HepG2 (cell line): ENCODE results near the gene SESN2. TPM values are rescaled to one million over a fixed set of nuclear protein-coding genes. Genes with fewer than 3 reads are reported as not detected.
A peak's percentile ranks its signal among the peaks of the same experiment; 100 is the strongest.

ENCODE experiments used
- ATAC-seq: fragments of 200-7000 bp; cut with Tn5 transposase; 3 replicates; pipeline ENCODE4 v1.9.1; 2020; ENCODE audit warnings: mild to moderate bottlenecking, moderate library complexity
- BruUV-seq: library from RNA; stranded (reverse); fragments of 400-500 nt; replicated peaks from 2 replicates; lab custom pipeline; 2021; lab: Mats Ljungman, UMichigan
- CTCF ChIA-PET: fragments of 300-600 bp; formaldehyde crosslinking; extraction: SDS; loops from one replicate; lab custom pipeline; 2021; ENCODE audit warnings: low total read pairs, inconsistent platforms, low intra/inter-chr PET ratio; lab: Yijun Ruan, JAX
- POLR2A ChIA-PET: fragments of 350-600 bp; sonication (Branson Sonifier 250); formaldehyde crosslinking; loops from one replicate; lab custom pipeline; 2020; ENCODE audit warnings: antibody characterized with exemption, inconsistent platforms; lab: Yijun Ruan, JAX
- DNase-seq: peaks from one replicate; pipeline ENCODE4 v3.0.0-alpha.2; 2015; ENCODE audit warnings: low spot score
- FAIRE-seq: peaks from 3 replicates; lab custom pipeline; 2011; peaks lifted over from hg19 to GRCh38; lab: Jason Lieb, UNC
- H2AFZ ChIP-seq: one replicate; pipeline ENCODE4 v1.6.1; 2011; ENCODE audit warnings: low read length, inconsistent platforms
- H3K27ac ChIP-seq: fragments of 300-600 bp; 3 replicates; pipeline ENCODE4 v1.8.0; 2011; ENCODE audit warnings: mixed run types, mild to moderate bottlenecking, mixed read lengths, low read length, inconsistent platforms; ENCODE audit not compliant: insufficient read depth; ENCODE audit errors: extremely low read length
- H3K27me3 ChIP-seq, 2 experiments: fragments of 200-600 bp in 1 of 2; 2 replicates in 1 of 2; 3 replicates in 1 of 2; pipeline versions ENCODE4 v1.6.0 to v1.8.0; 2011; ENCODE audit warnings: low read length in 2 of 2, mild to moderate bottlenecking in 2 of 2, moderate library complexity in 2 of 2, inconsistent platforms in 1 of 2; ENCODE audit not compliant: insufficient read depth in 2 of 2, control insufficient read depth in 1 of 2
- H3K36me3 ChIP-seq, 2 experiments: fragments of 200-600 bp in 1 of 2; replicated peaks in 1 of 2; 2 replicates in 1 of 2; 3 replicates in 1 of 2; pipeline versions ENCODE4 v1.5.1 to v1.8.0; 2011; ENCODE audit warnings: low read length in 2 of 2, inconsistent platforms in 1 of 2; ENCODE audit not compliant: insufficient read depth in 2 of 2, control insufficient read depth in 1 of 2
- H3K4me1 ChIP-seq: 2 replicates; pipeline ENCODE4 v1.5.1; 2012; ENCODE audit warnings: low read length, inconsistent platforms; ENCODE audit not compliant: insufficient read depth
- H3K4me2 ChIP-seq: 2 replicates; pipeline ENCODE4 v1.6.0; 2011; ENCODE audit warnings: low read depth, low read length, inconsistent platforms
- H3K4me3 ChIP-seq, 3 experiments: fragments of 200-600 bp in 1 of 3; sonication (generic), shearing (Covaris generic) in 1 of 3; replicated peaks in 1 of 3; 2 replicates each; pipeline ENCODE4 v1.5.1; 2011 to 2016; ENCODE audit warnings: low read length in 3 of 3, inconsistent platforms in 2 of 3, low read depth in 2 of 3, mild to moderate bottlenecking in 2 of 3, control low read depth in 1 of 3, mixed read lengths in 1 of 3; ENCODE audit not compliant: insufficient read depth in 1 of 3
- H3K79me2 ChIP-seq: one replicate; pipeline ENCODE4 v1.6.1; 2011; ENCODE audit warnings: low read length, inconsistent platforms; ENCODE audit not compliant: insufficient read depth
- H3K9ac ChIP-seq: 2 replicates; pipeline ENCODE4 v1.6.0; 2011; ENCODE audit warnings: mild to moderate bottlenecking, low read depth, low read length, inconsistent platforms; ENCODE audit not compliant: insufficient read depth
- H3K9me3 ChIP-seq: 2 replicates; pipeline ENCODE4 v1.5.1; 2012; ENCODE audit warnings: mild to moderate bottlenecking, low read length
- H4K20me1 ChIP-seq: 2 replicates; pipeline ENCODE4 v1.6.0; 2011; ENCODE audit warnings: inconsistent platforms, mild to moderate bottlenecking, low read length, moderate library complexity; ENCODE audit not compliant: insufficient read depth
- KDM5B ChIP-seq: sonication (generic); formaldehyde crosslinking; IDR thresholded peaks from 2 replicates; pipeline ENCODE4 v1.4.0; 2020; ENCODE audit warnings: missing genetic modification reagents, mild to moderate bottlenecking, borderline replicate concordance
- NR2F6 ChIP-seq, 2 experiments: IDR thresholded peaks; 2 replicates each; pipeline ENCODE4 v1.6.1; 2016; ENCODE audit warnings: antibody characterized with exemption in 1 of 2, mild to moderate bottlenecking in 1 of 2
- SRSF9 ChIP-seq: fragments of 200-400 bp; formaldehyde crosslinking; IDR thresholded peaks from 2 replicates; pipeline ENCODE4 v1.6.1; 2018; ENCODE audit warnings: borderline replicate concordance, mild to moderate bottlenecking, low read depth, low read length; ENCODE audit not compliant: insufficient read depth, poor library complexity, severe bottlenecking
- ZNF484 ChIP-seq: sonication (generic); formaldehyde crosslinking; IDR thresholded peaks from 2 replicates; pipeline ENCODE4 v1.5.1; 2020; ENCODE audit warnings: mild to moderate bottlenecking, low read depth, missing genetic modification reagents, borderline replicate concordance
- WGBS: methylation state at CpG from one replicate; pipeline ENCODE4 v1.1.6; 2017; ENCODE audit warnings: low lambda C conversion rate; 5-methylcytosine and 5-hydroxymethylcytosine counted together
- in situ Hi-C: cut with HindIII; loops from 2 replicates; pipeline ENCODE4 v1.10.0; 2017; ENCODE audit warnings: low pct_unique_long_range_greater_than_20kb; ENCODE audit not compliant: extremely low pct_ligation_motif_present
- intact Hi-C: fragments of 100-400 bp; cut with micrococcal nuclease; formaldehyde crosslinking; loops from one replicate; pipeline ENCODE4 v1.10.0; 2022; ENCODE audit not compliant: unreplicated experiment
- polyA plus RNA-seq, 8 experiments: library from polyadenylated mRNA; depleted of rRNA in 3 of 8; stranded (reverse) in 7 of 8; unstranded in 1 of 8; fragments of >200 nt; fragmentation: Illumina TruSeq in 4 of 8; extraction: Trizol in 4 of 8; gene quantifications; 2 replicates each; pipeline versions ENCODE4 v1.2.1 to v1.2.3, GENCODE V29; 2011 to 2016; ENCODE audit warnings: low read depth in 4 of 8, missing spikeins in 1 of 8, mixed read lengths in 1 of 8; ENCODE audit not compliant: insufficient read depth in 1 of 8
- total RNA-seq, 5 experiments: library from RNA; depleted of rRNA; stranded (reverse); fragments of >200 nt; fragmentation: Illumina TruSeq; extraction: Trizol; gene quantifications; 2 replicates each; pipeline ENCODE4 v1.2.3, GENCODE V29; 2016; ENCODE audit warnings: low read depth in 1 of 5
- TF ChIP-seq, protein P1 (sequence below): sonication (generic); formaldehyde crosslinking; IDR thresholded peaks from 2 replicates; pipeline ENCODE4 v1.5.1; 2020; ENCODE audit warnings: missing genetic modification reagents, mild to moderate bottlenecking, borderline replicate concordance
- TF ChIP-seq, protein P2 (sequence below): sonication (generic); formaldehyde crosslinking; IDR thresholded peaks from 2 replicates; pipeline ENCODE4 v1.5.1; 2020; ENCODE audit warnings: missing genetic modification reagents, mild to moderate bottlenecking, borderline replicate concordance
- TF ChIP-seq, protein P3 (sequence below): sonication (generic); formaldehyde crosslinking; IDR thresholded peaks from 2 replicates; pipeline ENCODE4 v1.4.0; 2020; ENCODE audit warnings: mild to moderate bottlenecking, missing genetic modification reagents, borderline replicate concordance
- TF ChIP-seq, protein P4 (sequence below): fragments of 450-650 bp; IDR thresholded peaks from 2 replicates; pipeline ENCODE4 v1.6.1; 2017; ENCODE audit warnings: mild to moderate bottlenecking

SESN2 gene
- total and polyA plus RNA-seq, 2 of the 13 experiments (the other 11 are each of a cell fraction or from before 2014, with no cell fraction given), result 13.2 to 19.1 TPM

DNA sequence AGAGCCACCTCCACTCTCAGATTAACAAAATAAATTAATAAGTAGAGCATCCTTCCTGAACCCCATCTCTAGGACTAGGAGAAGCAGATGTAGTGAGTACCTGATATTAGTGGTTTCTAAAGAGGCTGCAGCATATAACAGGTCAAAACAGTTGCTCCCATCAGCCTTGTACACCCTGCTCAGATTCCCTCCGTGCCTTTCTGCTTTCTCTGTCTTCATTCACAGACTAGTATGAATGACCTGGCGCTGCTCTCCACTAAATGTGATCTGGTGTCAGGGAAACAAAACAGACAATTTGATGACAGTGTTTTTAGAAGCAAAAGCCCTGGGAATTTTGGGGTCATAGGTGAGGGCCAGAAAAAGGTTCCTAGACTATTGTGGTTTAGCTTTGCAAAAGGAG is 8.3 kb downstream of the SESN2 start:
- H3K9me3 ChIP-seq, result no peaks in the 10 kb centered on the region
- TF ChIP-seq, protein P1, sequence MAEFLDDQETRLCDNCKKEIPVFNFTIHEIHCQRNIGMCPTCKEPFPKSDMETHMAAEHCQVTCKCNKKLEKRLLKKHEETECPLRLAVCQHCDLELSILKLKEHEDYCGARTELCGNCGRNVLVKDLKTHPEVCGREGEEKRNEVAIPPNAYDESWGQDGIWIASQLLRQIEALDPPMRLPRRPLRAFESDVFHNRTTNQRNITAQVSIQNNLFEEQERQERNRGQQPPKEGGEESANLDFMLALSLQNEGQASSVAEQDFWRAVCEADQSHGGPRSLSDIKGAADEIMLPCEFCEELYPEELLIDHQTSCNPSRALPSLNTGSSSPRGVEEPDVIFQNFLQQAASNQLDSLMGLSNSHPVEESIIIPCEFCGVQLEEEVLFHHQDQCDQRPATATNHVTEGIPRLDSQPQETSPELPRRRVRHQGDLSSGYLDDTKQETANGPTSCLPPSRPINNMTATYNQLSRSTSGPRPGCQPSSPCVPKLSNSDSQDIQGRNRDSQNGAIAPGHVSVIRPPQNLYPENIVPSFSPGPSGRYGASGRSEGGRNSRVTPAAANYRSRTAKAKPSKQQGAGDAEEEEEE (CRISPR knock-in tag), result no peak
- TF ChIP-seq KDM5B (CRISPR knock-in tag) (no peak), ZNF484 (no peak)
- H3K4me3 ChIP-seq, result no peak overlapping the region
- H3K4me1 ChIP-seq, result peaks cover 75% of the 10 kb centered on the region
- no peak for ATAC-seq
- POLR2A ChIA-PET, result no interaction called here
- no peak for FAIRE-seq
- H2AFZ ChIP-seq, result no peak overlapping the region
- WGBS, result 86% methylated on average over 2 of the region's 2 CpGs
- CTCF ChIA-PET, result no interaction called here
- no peak for DNase-seq
- intact Hi-C loops (loop anchor here (10.0 kb wide), 1 partner anchor 57 kb away; the partner anchor contains the start of gene MED18), in situ Hi-C loops (no loop called here)
- H3K79me2 ChIP-seq, result peaks cover 67% of the 10 kb centered on the region
- H3K27me3 ChIP-seq, result no peaks in the 10 kb centered on the region
- no peak overlapping the region for H3K27ac ChIP-seq
- H4K20me1 ChIP-seq, result peaks cover 53% of the 10 kb centered on the region
- no peak overlapping the region for H3K9ac ChIP-seq
- H3K4me2 ChIP-seq, result no peak overlapping the region
- BruUV-seq, result no TSS peak
- H3K36me3 ChIP-seq, result peaks cover 8 to 27% of the 10 kb centered on the region in 2 experiments

DNA sequence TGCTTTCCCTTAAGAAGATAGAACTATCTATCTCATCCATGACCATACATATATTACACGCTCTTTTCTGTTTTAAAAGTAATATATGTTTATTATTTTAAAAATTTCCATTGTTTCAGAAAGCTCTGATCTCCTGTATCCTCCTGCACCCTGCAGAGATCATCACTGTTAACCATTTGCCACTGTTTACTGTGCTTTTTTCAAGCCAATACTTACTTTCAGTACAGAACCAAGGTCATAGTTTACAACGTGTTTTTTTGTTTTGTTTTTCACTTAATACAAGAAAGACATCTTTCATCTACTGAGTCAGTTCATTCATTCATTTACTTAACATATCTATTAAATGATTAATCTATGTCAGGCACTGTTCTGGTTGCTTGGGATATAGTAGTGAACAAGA is 10.2 kb downstream of the SESN2 start:
- Histone ChIP-seq H3K27ac (peak overlapping the region; percentile 42), H3K9ac (no peak overlapping the region), H3K9me3 (no peaks in the 10 kb centered on the region), H3K4me3 (no peak overlapping the region), H3K79me2 (peaks cover 48% of the 10 kb centered on the region), H3K27me3 (no peaks in the 10 kb centered on the region), H3K36me3 (peaks cover 24 to 46% of the 10 kb centered on the region in 2 experiments), H4K20me1 (peaks cover 35% of the 10 kb centered on the region), H3K4me1 (peaks cover 56% of the 10 kb centered on the region), H3K4me2 (no peak overlapping the region; the same call in 1 of the 2 replicates), H2AFZ (no peak overlapping the region)
- no peak for DNase-seq
- ChIA-PET CTCF (no interaction called here), POLR2A (interaction anchor here (1.8 kb wide), 1 partner anchor 9 kb away, joined by 9 read pairs; the partner anchor contains the start of gene SESN2)
- peak; percentile 58; the same call in 2 of the 3 replicates for ATAC-seq
- in situ Hi-C loops, result no loop called here
- BruUV-seq, result no TSS peak
- intact Hi-C loops, result loop anchor here (10.0 kb wide), 1 partner anchor 55 kb away; the partner anchor contains the start of gene MED18
- peak; percentile 37 for FAIRE-seq
- WGBS, result 41% methylated on average over 2 of the region's 2 CpGs
- TF ChIP-seq, protein P2, sequence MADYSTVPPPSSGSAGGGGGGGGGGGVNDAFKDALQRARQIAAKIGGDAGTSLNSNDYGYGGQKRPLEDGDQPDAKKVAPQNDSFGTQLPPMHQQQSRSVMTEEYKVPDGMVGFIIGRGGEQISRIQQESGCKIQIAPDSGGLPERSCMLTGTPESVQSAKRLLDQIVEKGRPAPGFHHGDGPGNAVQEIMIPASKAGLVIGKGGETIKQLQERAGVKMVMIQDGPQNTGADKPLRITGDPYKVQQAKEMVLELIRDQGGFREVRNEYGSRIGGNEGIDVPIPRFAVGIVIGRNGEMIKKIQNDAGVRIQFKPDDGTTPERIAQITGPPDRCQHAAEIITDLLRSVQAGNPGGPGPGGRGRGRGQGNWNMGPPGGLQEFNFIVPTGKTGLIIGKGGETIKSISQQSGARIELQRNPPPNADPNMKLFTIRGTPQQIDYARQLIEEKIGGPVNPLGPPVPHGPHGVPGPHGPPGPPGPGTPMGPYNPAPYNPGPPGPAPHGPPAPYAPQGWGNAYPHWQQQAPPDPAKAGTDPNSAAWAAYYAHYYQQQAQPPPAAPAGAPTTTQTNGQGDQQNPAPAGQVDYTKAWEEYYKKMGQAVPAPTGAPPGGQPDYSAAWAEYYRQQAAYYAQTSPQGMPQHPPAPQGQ (CRISPR knock-in tag), result no peak
- TF ChIP-seq NR2F6 (IDR thresholded peaks at IDR 0.05), result no peak
- no peak for TF ChIP-seq NR2F6 (CRISPR knock-in tag; IDR thresholded peaks at IDR 0.05)
- TF ChIP-seq SRSF9, result no peak
- TF ChIP-seq, protein P3, sequence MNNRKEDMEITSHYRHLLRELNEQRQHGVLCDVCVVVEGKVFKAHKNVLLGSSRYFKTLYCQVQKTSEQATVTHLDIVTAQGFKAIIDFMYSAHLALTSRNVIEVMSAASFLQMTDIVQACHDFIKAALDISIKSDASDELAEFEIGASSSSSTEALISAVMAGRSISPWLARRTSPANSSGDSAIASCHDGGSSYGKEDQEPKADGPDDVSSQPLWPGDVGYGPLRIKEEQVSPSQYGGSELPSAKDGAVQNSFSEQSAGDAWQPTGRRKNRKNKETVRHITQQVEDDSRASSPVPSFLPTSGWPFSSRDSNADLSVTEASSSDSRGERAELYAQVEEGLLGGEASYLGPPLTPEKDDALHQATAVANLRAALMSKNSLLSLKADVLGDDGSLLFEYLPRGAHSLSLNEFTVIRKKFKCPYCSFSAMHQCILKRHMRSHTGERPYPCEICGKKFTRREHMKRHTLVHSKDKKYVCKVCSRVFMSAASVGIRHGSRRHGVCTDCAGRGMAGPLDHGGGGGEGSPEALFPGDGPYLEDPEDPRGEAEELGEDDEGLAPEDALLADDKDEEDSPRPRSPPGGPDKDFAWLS (CRISPR knock-in tag), result no peak
- TF ChIP-seq, protein P4, sequence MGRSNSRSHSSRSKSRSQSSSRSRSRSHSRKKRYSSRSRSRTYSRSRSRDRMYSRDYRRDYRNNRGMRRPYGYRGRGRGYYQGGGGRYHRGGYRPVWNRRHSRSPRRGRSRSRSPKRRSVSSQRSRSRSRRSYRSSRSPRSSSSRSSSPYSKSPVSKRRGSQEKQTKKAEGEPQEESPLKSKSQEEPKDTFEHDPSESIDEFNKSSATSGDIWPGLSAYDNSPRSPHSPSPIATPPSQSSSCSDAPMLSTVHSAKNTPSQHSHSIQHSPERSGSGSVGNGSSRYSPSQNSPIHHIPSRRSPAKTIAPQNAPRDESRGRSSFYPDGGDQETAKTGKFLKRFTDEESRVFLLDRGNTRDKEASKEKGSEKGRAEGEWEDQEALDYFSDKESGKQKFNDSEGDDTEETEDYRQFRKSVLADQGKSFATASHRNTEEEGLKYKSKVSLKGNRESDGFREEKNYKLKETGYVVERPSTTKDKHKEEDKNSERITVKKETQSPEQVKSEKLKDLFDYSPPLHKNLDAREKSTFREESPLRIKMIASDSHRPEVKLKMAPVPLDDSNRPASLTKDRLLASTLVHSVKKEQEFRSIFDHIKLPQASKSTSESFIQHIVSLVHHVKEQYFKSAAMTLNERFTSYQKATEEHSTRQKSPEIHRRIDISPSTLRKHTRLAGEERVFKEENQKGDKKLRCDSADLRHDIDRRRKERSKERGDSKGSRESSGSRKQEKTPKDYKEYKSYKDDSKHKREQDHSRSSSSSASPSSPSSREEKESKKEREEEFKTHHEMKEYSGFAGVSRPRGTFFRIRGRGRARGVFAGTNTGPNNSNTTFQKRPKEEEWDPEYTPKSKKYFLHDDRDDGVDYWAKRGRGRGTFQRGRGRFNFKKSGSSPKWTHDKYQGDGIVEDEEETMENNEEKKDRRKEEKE, result no peak
